Cardiac muscle cell (in vitro differentiated cells and primary cell): ENCODE results near the gene SMIM21. TPM values are rescaled to one million over a fixed set of nuclear protein-coding genes. Genes with fewer than 3 reads are reported as not detected.

Source experiments
- DNase-seq, 2 donors: peaks; one replicate each; pipeline versions ENCODE4 v3.0.0 to v3.0.0-alpha.2; 2010 to 2017; ENCODE audit warnings: low read depth in 1 of 2, low spot score in 1 of 2
- H3K27ac ChIP-seq: fragments of 200-600 bp; sonication (generic); 2 replicates; pipeline ENCODE4 v1.5.1; 2016
- H3K27me3 ChIP-seq: fragments of 200-600 bp; sonication (generic); 2 replicates; pipeline ENCODE4 v1.6.0; 2016; ENCODE audit warnings: control low read depth
- H3K36me3 ChIP-seq: fragments of 200-600 bp; sonication (generic); 2 replicates; pipeline ENCODE4 v1.5.1; 2016; ENCODE audit warnings: control low read depth
- H3K4me1 ChIP-seq: fragments of 200-600 bp; sonication (generic); 2 replicates; pipeline ENCODE4 v1.8.1; 2017; ENCODE audit warnings: low read depth, mild to moderate bottlenecking, mixed run types
- H3K4me3 ChIP-seq: fragments of 200-600 bp; sonication (generic); 2 replicates; pipeline ENCODE4 v1.5.1; 2016; ENCODE audit warnings: mild to moderate bottlenecking
- H3K9me3 ChIP-seq: fragments of 200-600 bp; sonication (generic); 2 replicates; pipeline ENCODE4 v1.5.1; 2017; ENCODE audit warnings: low read depth, mild to moderate bottlenecking, control low read depth
- polyA plus RNA-seq: library from polyadenylated mRNA; unstranded; fragments of >200 nt; fragmentation: Nextera tagmentation; extraction: Ambion mirVana; gene quantifications from 2 replicates; pipeline ENCODE4 v1.2.1, GENCODE V29; 2016
- total RNA-seq: library from RNA; depleted of rRNA; stranded (reverse); fragments of >200 nt; gene quantifications from 2 replicates; pipeline ENCODE4 v1.2.3, GENCODE V29; 2016
- TF ChIP-seq, protein P1 (sequence below): IDR thresholded peaks from 2 replicates; pipeline ENCODE4 v1.5.1; 2012; ENCODE audit warnings: low read depth, mild to moderate bottlenecking, low read length

The SMIM21 gene
- total RNA-seq (not detected in 2 replicates), polyA plus RNA-seq (not detected in 2 replicates)

GRCh38 chr18:75427603-75428002 lies at the start of gene SMIM21:
Gene SMIM21 (minus strand): TSS chr18:75427703. CDS start chr18:75427563, 140 bp downstream.
- TF ChIP-seq, protein P1, sequence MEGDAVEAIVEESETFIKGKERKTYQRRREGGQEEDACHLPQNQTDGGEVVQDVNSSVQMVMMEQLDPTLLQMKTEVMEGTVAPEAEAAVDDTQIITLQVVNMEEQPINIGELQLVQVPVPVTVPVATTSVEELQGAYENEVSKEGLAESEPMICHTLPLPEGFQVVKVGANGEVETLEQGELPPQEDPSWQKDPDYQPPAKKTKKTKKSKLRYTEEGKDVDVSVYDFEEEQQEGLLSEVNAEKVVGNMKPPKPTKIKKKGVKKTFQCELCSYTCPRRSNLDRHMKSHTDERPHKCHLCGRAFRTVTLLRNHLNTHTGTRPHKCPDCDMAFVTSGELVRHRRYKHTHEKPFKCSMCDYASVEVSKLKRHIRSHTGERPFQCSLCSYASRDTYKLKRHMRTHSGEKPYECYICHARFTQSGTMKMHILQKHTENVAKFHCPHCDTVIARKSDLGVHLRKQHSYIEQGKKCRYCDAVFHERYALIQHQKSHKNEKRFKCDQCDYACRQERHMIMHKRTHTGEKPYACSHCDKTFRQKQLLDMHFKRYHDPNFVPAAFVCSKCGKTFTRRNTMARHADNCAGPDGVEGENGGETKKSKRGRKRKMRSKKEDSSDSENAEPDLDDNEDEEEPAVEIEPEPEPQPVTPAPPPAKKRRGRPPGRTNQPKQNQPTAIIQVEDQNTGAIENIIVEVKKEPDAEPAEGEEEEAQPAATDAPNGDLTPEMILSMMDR, result no peak
- Histone ChIP-seq H3K27me3 (no peaks in the 10 kb centered on the region), H3K36me3 (no peaks in the 10 kb centered on the region), H3K4me3 (no peak within 1 kb of the TSS), H3K9me3 (no peaks in the 10 kb centered on the region), H3K27ac (no peak within 1 kb of the TSS), H3K4me1 (no peaks in the 10 kb centered on the region)
- DNase-seq, result no peak

DNA sequence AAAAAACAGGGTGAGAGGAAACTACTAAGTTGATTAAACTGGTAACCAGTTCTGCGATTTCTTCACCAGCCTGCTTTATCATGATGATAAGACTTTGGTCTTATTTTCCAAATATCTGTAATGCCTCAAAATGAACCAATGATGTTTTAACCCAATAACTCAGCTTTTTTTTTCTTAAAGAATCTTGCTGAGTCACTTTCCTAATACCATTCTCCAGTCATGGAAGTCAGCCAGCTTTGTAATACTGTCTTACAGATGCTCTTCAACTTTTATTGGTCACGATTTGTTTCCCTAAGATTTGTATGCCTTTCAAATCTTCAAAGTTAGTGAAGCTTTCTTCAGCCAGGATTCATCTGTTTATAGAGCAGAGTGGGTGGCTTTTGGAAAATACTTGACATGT lies 47.7 kb upstream of the SMIM21 start:
- TF ChIP-seq, protein P1, result no peak
- Histone ChIP-seq H3K27ac (no peak overlapping the region), H3K27me3 (no peaks in the 10 kb centered on the region), H3K9me3 (no peaks in the 10 kb centered on the region), H3K4me3 (no peak overlapping the region), H3K36me3 (no peaks in the 10 kb centered on the region), H3K4me1 (no peaks in the 10 kb centered on the region)
- peak in 1 of 2 donors; percentile 88 for DNase-seq

GRCh38 chr18:75474332-75474731 lies 46.8 kb upstream of the SMIM21 start:
- DNase-seq, result no peak
- Histone ChIP-seq H3K4me1 (no peaks in the 10 kb centered on the region), H3K4me3 (no peak overlapping the region), H3K27ac (no peak overlapping the region), H3K27me3 (no peaks in the 10 kb centered on the region), H3K36me3 (no peaks in the 10 kb centered on the region), H3K9me3 (no peaks in the 10 kb centered on the region)
- TF ChIP-seq, protein P1, result no peak

- no peaks in the 10 kb centered on the region for H3K4me1 ChIP-seq
- H3K27ac ChIP-seq, result no peak overlapping the region
- H3K36me3 ChIP-seq, result no peaks in the 10 kb centered on the region
- H3K4me3 ChIP-seq, result no peak overlapping the region
- no peak for DNase-seq
- H3K27me3 ChIP-seq, result no peaks in the 10 kb centered on the region
- TF ChIP-seq, protein P1, result no peak
- no peaks in the 10 kb centered on the region for H3K9me3 ChIP-seq
Measured at GRCh38 chr18:75473316-75473715, 45.8 kb upstream of the SMIM21 start.

GRCh38 chr18:75472906-75473305 lies 45.4 kb upstream of the SMIM21 start:
- TF ChIP-seq, protein P1, result no peak
- Histone ChIP-seq H3K27me3 (no peaks in the 10 kb centered on the region), H3K27ac (no peak overlapping the region), H3K4me3 (no peak overlapping the region), H3K9me3 (no peaks in the 10 kb centered on the region), H3K4me1 (no peaks in the 10 kb centered on the region), H3K36me3 (no peaks in the 10 kb centered on the region)
- DNase-seq, result no peak

GRCh38 chr18:75472396-75472795 lies 44.9 kb upstream of the SMIM21 start:
- H3K27ac ChIP-seq, result no peak overlapping the region

More at GRCh38 chr18:75472396-75472795, 44.9 kb upstream of the SMIM21 start:
- Histone ChIP-seq H3K4me3 (no peak overlapping the region), H3K27me3 (no peaks in the 10 kb centered on the region), H3K9me3 (no peaks in the 10 kb centered on the region), H3K4me1 (no peaks in the 10 kb centered on the region), H3K36me3 (no peaks in the 10 kb centered on the region)
- DNase-seq, result no peak
- TF ChIP-seq, protein P1, result no peak
